ENCODE results near the gene GRAP2.

GRAP2 gene

GRCh38 chr22:39896313-39896996 is 4.4 kb upstream of the GRAP2 start:
- H3K9me3 ChIP-seq (ENCODE audit: control insufficient read depth, insufficient read depth, low read length): no peaks in the 10 kb centered on the region
- peaks cover 4% of the 10 kb centered on the region; the same call in 1 of the 2 replicates for H3K4me1 ChIP-seq (ENCODE audit: control insufficient read depth, low read length)
- H4K20me1 ChIP-seq (ENCODE audit: control insufficient read depth, insufficient read depth, low read depth, low read length): no peaks in the 10 kb centered on the region
- H3F3A ChIP-seq (ENCODE audit: control insufficient read depth, insufficient read depth): no peaks in the 10 kb centered on the region
- no peaks in the 10 kb centered on the region for H3K9me2 ChIP-seq (replicated peaks; ENCODE audit: control insufficient read depth, low read length)
- no peaks in the 10 kb centered on the region for H3K36me3 ChIP-seq (ENCODE audit: control insufficient read depth, low read length)
- no peak overlapping the region for H3K4me2 ChIP-seq (ENCODE audit: low read length)
- TF ChIP-seq, protein P1, sequence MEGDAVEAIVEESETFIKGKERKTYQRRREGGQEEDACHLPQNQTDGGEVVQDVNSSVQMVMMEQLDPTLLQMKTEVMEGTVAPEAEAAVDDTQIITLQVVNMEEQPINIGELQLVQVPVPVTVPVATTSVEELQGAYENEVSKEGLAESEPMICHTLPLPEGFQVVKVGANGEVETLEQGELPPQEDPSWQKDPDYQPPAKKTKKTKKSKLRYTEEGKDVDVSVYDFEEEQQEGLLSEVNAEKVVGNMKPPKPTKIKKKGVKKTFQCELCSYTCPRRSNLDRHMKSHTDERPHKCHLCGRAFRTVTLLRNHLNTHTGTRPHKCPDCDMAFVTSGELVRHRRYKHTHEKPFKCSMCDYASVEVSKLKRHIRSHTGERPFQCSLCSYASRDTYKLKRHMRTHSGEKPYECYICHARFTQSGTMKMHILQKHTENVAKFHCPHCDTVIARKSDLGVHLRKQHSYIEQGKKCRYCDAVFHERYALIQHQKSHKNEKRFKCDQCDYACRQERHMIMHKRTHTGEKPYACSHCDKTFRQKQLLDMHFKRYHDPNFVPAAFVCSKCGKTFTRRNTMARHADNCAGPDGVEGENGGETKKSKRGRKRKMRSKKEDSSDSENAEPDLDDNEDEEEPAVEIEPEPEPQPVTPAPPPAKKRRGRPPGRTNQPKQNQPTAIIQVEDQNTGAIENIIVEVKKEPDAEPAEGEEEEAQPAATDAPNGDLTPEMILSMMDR (IDR thresholded peaks at IDR 0.05; ENCODE audit: low read depth, low read length, poor library complexity, severe bottlenecking): no peak
- TF ChIP-seq EZH2phosphoT487 (IDR thresholded peaks at IDR 0.05; ENCODE audit: borderline replicate concordance, low read length): no peak
- H3K4me3 ChIP-seq (ENCODE audit: low read length): no peak overlapping the region
- H3K27ac ChIP-seq (ENCODE audit: low read depth, low read length): no peak overlapping the region
- H3K79me2 ChIP-seq (ENCODE audit: control insufficient read depth, low read length): no peaks in the 10 kb centered on the region
- H3K27me3 ChIP-seq (ENCODE audit: control insufficient read depth, low read length): peaks cover 24% of the 10 kb centered on the region

GRCh38 chr22:39897841-39898240 is 3.0 kb upstream of the GRAP2 start:
- peaks cover 4% of the 10 kb centered on the region; the same call in 1 of the 2 replicates for H3K4me1 ChIP-seq (ENCODE audit: control insufficient read depth, low read length)
- H3K27me3 ChIP-seq (ENCODE audit: control insufficient read depth, low read length): peaks cover 25% of the 10 kb centered on the region
- H3K79me2 ChIP-seq (ENCODE audit: control insufficient read depth, low read length): no peaks in the 10 kb centered on the region
- no peaks in the 10 kb centered on the region for H3K9me2 ChIP-seq (replicated peaks; ENCODE audit: control insufficient read depth, low read length)
- H3K9me3 ChIP-seq (ENCODE audit: control insufficient read depth, insufficient read depth, low read length): no peaks in the 10 kb centered on the region
- H3K4me3 ChIP-seq (ENCODE audit: low read length): no peak overlapping the region
- no peaks in the 10 kb centered on the region for H4K20me1 ChIP-seq (ENCODE audit: control insufficient read depth, insufficient read depth, low read depth, low read length)
- H3K27ac ChIP-seq (ENCODE audit: low read depth, low read length): no peak overlapping the region
- H3F3A ChIP-seq (ENCODE audit: control insufficient read depth, insufficient read depth): no peaks in the 10 kb centered on the region
- no peak overlapping the region for H3K4me2 ChIP-seq (ENCODE audit: low read length)
- TF ChIP-seq, protein P1 (IDR thresholded peaks at IDR 0.05; ENCODE audit: low read depth, low read length, poor library complexity, severe bottlenecking): no peak
- TF ChIP-seq EZH2phosphoT487 (IDR thresholded peaks at IDR 0.05; ENCODE audit: borderline replicate concordance, low read length): no peak
- no peaks in the 10 kb centered on the region for H3K36me3 ChIP-seq (ENCODE audit: control insufficient read depth, low read length)

GRCh38 chr22:39898997-39899396 is 1.9 kb upstream of the GRAP2 start:
- H3K9me3 ChIP-seq (ENCODE audit: control insufficient read depth, insufficient read depth, low read length): no peaks in the 10 kb centered on the region
- no peak overlapping the region for H3K4me3 ChIP-seq (ENCODE audit: low read length)
- TF ChIP-seq, protein P1 (IDR thresholded peaks at IDR 0.05; ENCODE audit: low read depth, low read length, poor library complexity, severe bottlenecking): no peak
- no peak for TF ChIP-seq EZH2phosphoT487 (IDR thresholded peaks at IDR 0.05; ENCODE audit: borderline replicate concordance, low read length)
- no peaks in the 10 kb centered on the region for H3K9me2 ChIP-seq (replicated peaks; ENCODE audit: control insufficient read depth, low read length)
- H3K36me3 ChIP-seq (ENCODE audit: control insufficient read depth, low read length): no peaks in the 10 kb centered on the region
- no peaks in the 10 kb centered on the region for H4K20me1 ChIP-seq (ENCODE audit: control insufficient read depth, insufficient read depth, low read depth, low read length)
- no peak overlapping the region for H3K4me2 ChIP-seq (ENCODE audit: low read length)
- no peaks in the 10 kb centered on the region for H3K79me2 ChIP-seq (ENCODE audit: control insufficient read depth, low read length)
- no peak overlapping the region for H3K27ac ChIP-seq (ENCODE audit: low read depth, low read length)
- no peaks in the 10 kb centered on the region for H3F3A ChIP-seq (ENCODE audit: control insufficient read depth, insufficient read depth)
- H3K4me1 ChIP-seq (ENCODE audit: control insufficient read depth, low read length): peaks cover 4% of the 10 kb centered on the region; the same call in 1 of the 2 replicates
- peaks cover 25% of the 10 kb centered on the region for H3K27me3 ChIP-seq (ENCODE audit: control insufficient read depth, low read length)
